Measurements from ENCODE around the gene ZBTB8OS.

Gene ZBTB8OS

GRCh38 chr1:32650752-32651460 is 556 bp upstream of the ZBTB8OS start, which contains the start of gene RBBP4 (continued):
- TF ChIP-seq ZNF2 (tag by site-specific recombination; IDR thresholded peaks at IDR 0.05), result peak; percentile 29; the same call in 1 of the 2 replicates
- no peak for TF ChIP-seq ZNF555 (tag by site-specific recombination; conservative IDR thresholded peaks at IDR 0.05)
- no peak for TF ChIP-seq ZBTB49 (tag by site-specific recombination; IDR thresholded peaks at IDR 0.05; ENCODE audit: low read depth)
- peak; percentile 89 for TF ChIP-seq ZNF18 (tag by site-specific recombination; IDR thresholded peaks at IDR 0.05)
- no peak for TF ChIP-seq ZNF19 (tag by site-specific recombination; IDR thresholded peaks at IDR 0.05; ENCODE audit: low read depth)
- peak; percentile 65 for TF ChIP-seq SP7 (tag by site-specific recombination; IDR thresholded peaks at IDR 0.05)
- peak; percentile 99 for TF ChIP-seq ZBTB1 (tag by site-specific recombination; IDR thresholded peaks at IDR 0.05)
- no peak for TF ChIP-seq ZNF645 (tag by site-specific recombination; IDR thresholded peaks at IDR 0.05)
- TF ChIP-seq REST (tag by site-specific recombination; IDR thresholded peaks at IDR 0.05), result 0 out of 2 replicates have a peak, but pooled peaks have one; percentile 22
- peak; percentile 70 for TF ChIP-seq EGR2 (tag by site-specific recombination; IDR thresholded peaks at IDR 0.05; ENCODE audit: low read depth)
- no peak for TF ChIP-seq ZNF664 (tag by site-specific recombination; IDR thresholded peaks at IDR 0.05)
- TF ChIP-seq ZBTB26 (tag by site-specific recombination; optimal IDR thresholded peaks at IDR 0.05), result peak; percentile 100
- TF ChIP-seq ZNF580 (tag by site-specific recombination; IDR thresholded peaks at IDR 0.05), result 0 out of 2 replicates have a peak, but pooled peaks have one; percentile 8
- TF ChIP-seq ZBTB48 (tag by site-specific recombination; IDR thresholded peaks at IDR 0.05), result peak; percentile 79; the same call in 1 of the 2 replicates
- peak; percentile 61; the same call in 1 of the 2 replicates for TF ChIP-seq ZSCAN4 (tag by site-specific recombination; IDR thresholded peaks at IDR 0.05)
- peak; percentile 47; the same call in 1 of the 2 replicates for TF ChIP-seq PRDM10 (tag by site-specific recombination; IDR thresholded peaks at IDR 0.05)
- no peak for TF ChIP-seq ZNF777 (tag by site-specific recombination; IDR thresholded peaks at IDR 0.05; ENCODE audit: borderline replicate concordance)
- TF ChIP-seq KLF17 (tag by site-specific recombination; IDR thresholded peaks at IDR 0.05), result 0 out of 2 replicates have a peak, but pooled peaks have one; percentile 45
- peak; percentile 22; the same call in 1 of the 2 replicates for TF ChIP-seq ZNF146 (tag by site-specific recombination; IDR thresholded peaks at IDR 0.05)
- peak; percentile 85 for TF ChIP-seq ZNF341 (tag by site-specific recombination; IDR thresholded peaks at IDR 0.05; ENCODE audit: low read depth)
- no peak for TF ChIP-seq ZNF529 (tag by site-specific recombination; IDR thresholded peaks at IDR 0.05; ENCODE audit: insufficient replicate concordance)
